HepG2 (cell line): ENCODE data around the gene MAP3K2. TPM values are rescaled to one million over a fixed set of nuclear protein-coding genes. Genes with fewer than 3 reads are reported as not detected.

ENCODE experiments used
- AGO2 ChIP-seq: fragments of 200-400 bp; formaldehyde crosslinking; optimal IDR thresholded peaks from 2 replicates; pipeline ENCODE3; 2017; ENCODE audit warnings: mild to moderate bottlenecking, low read depth, low read length, moderate library complexity
- FOSL2 ChIP-seq: sonication (generic); formaldehyde crosslinking; IDR thresholded peaks from 2 replicates; pipeline ENCODE4 v1.4.0; 2020; ENCODE audit warnings: missing genetic modification reagents
- HNF4G ChIP-seq, 2 experiments: sonication (generic) in 1 of 2; formaldehyde crosslinking in 1 of 2; IDR thresholded peaks; 2 replicates each; pipeline versions ENCODE4 v1.4.0 to v1.6.1; 2011 to 2020; ENCODE audit warnings: borderline replicate concordance in 2 of 2, low read depth in 2 of 2, mild to moderate bottlenecking in 2 of 2, low read length in 1 of 2, missing genetic modification reagents in 1 of 2, moderate library complexity in 1 of 2
- MATR3 ChIP-seq: sonication (generic); formaldehyde crosslinking; IDR thresholded peaks from 2 replicates; pipeline ENCODE4 v1.4.0; 2020; ENCODE audit warnings: missing genetic modification reagents
- MAX ChIP-seq: IDR thresholded peaks from 2 replicates; pipeline ENCODE4 v1.6.1; 2012; ENCODE audit warnings: inconsistent platforms
- MIER2 ChIP-seq: IDR thresholded peaks from 2 replicates; pipeline ENCODE4 v1.6.1; 2016; ENCODE audit warnings: missing biosample characterization, missing genetic modification reagents
- MTA1 ChIP-seq: sonication (generic); formaldehyde crosslinking; IDR thresholded peaks from 2 replicates; pipeline ENCODE4 v1.4.0; 2020; ENCODE audit warnings: missing genetic modification reagents, mild to moderate bottlenecking, borderline replicate concordance
- NFE2L2 ChIP-seq: fragments of 150-350 bp; IDR thresholded peaks from 2 replicates; pipeline ENCODE4 v1.6.1; 2014; ENCODE audit warnings: low read length
- TAF15 ChIP-seq: fragments of 200-400 bp; formaldehyde crosslinking; IDR thresholded peaks from one replicate; pipeline ENCODE4 v1.6.1; 2018; ENCODE audit warnings: mild to moderate bottlenecking, low read depth, low read length; ENCODE audit not compliant: poor library complexity, severe bottlenecking
- ZBTB2 ChIP-seq: sonication (generic); formaldehyde crosslinking; IDR thresholded peaks from 2 replicates; pipeline ENCODE4 v1.8.0; 2022; ENCODE audit warnings: low read depth, missing genetic modification reagents
- ZBTB7B ChIP-seq: sonication (generic); formaldehyde crosslinking; IDR thresholded peaks from 2 replicates; pipeline ENCODE4 v1.4.0; 2020; ENCODE audit warnings: missing genetic modification reagents
- ZFP41 ChIP-seq: sonication (generic); formaldehyde crosslinking; IDR thresholded peaks from 2 replicates; pipeline ENCODE4 v1.4.0; 2020; ENCODE audit warnings: mild to moderate bottlenecking, missing genetic modification reagents, borderline replicate concordance
- ZFY ChIP-seq: sonication (generic); formaldehyde crosslinking; IDR thresholded peaks from 2 replicates; pipeline ENCODE4 v1.4.0; 2020; ENCODE audit warnings: missing genetic modification reagents
- ZHX2 ChIP-seq, 2 experiments: sonication (generic) in 1 of 2; formaldehyde crosslinking in 1 of 2; IDR thresholded peaks; 2 replicates each; pipeline versions ENCODE4 v1.6.1 to v1.9.0; 2014 to 2022; ENCODE audit warnings: antibody characterized with exemption in 1 of 2, borderline replicate concordance in 1 of 2, inconsistent platforms in 1 of 2, low read depth in 1 of 2, missing genetic modification reagents in 1 of 2
- ZNF597 ChIP-seq: sonication (generic); formaldehyde crosslinking; IDR thresholded peaks from 2 replicates; pipeline ENCODE4 v1.5.0; 2020; ENCODE audit warnings: missing genetic modification reagents
- ZSCAN30 ChIP-seq: sonication (generic); formaldehyde crosslinking; IDR thresholded peaks from 2 replicates; pipeline ENCODE4 v1.5.0; 2020; ENCODE audit warnings: mild to moderate bottlenecking, missing genetic modification reagents
- polyA plus RNA-seq, 8 experiments: library from polyadenylated mRNA; depleted of rRNA in 3 of 8; stranded (reverse) in 7 of 8; unstranded in 1 of 8; fragments of >200 nt; fragmentation: Illumina TruSeq in 4 of 8; extraction: Trizol in 4 of 8; gene quantifications; 2 replicates each; pipeline versions ENCODE4 v1.2.1 to v1.2.3, GENCODE V29; 2011 to 2016; ENCODE audit warnings: low read depth in 4 of 8, missing spikeins in 1 of 8, mixed read lengths in 1 of 8; ENCODE audit not compliant: insufficient read depth in 1 of 8
- total RNA-seq, 5 experiments: library from RNA; depleted of rRNA; stranded (reverse); fragments of >200 nt; fragmentation: Illumina TruSeq; extraction: Trizol; gene quantifications; 2 replicates each; pipeline ENCODE4 v1.2.3, GENCODE V29; 2016; ENCODE audit warnings: low read depth in 1 of 5

Gene MAP3K2
- total and polyA plus RNA-seq, 2 of the 13 experiments (the other 11 are each of a cell fraction or from before 2014, with no cell fraction given), result 12.2 to 37.2 TPM

- TF ChIP-seq ZHX2 (IDR thresholded peaks at IDR 0.05; ENCODE audit: low read depth) (0 out of 2 replicates have a peak, but pooled peaks have one; percentile 22), ZHX2 (CRISPR knock-in tag; IDR thresholded peaks at IDR 0.05; ENCODE audit: borderline replicate concordance) (no peak), ZFP41 (0 out of 2 replicates have a peak, but pooled peaks have one; percentile 51), MAX (peak; percentile 31; the same call in 1 of the 2 replicates), MATR3 (no peak), MTA1 (CRISPR knock-in tag) (peak; percentile 20; the same call in 1 of the 2 replicates), ZBTB7B (CRISPR knock-in tag) (peak; percentile 43; the same call in 1 of the 2 replicates), ZNF597 (CRISPR knock-in tag) (no peak), MIER2 (CRISPR knock-in tag) (no peak), HNF4G (IDR thresholded peaks at IDR 0.05; ENCODE audit: borderline replicate concordance, low read depth, low read length) (0 out of 2 replicates have a peak, but pooled peaks have one; percentile 26), HNF4G (CRISPR knock-in tag; IDR thresholded peaks at IDR 0.05; ENCODE audit: borderline replicate concordance, low read depth) (no peak), ZFY (CRISPR knock-in tag) (peak; percentile 84), TAF15 (no peak), ZBTB2 (CRISPR knock-in tag) (no peak), ZSCAN30 (no peak), FOSL2 (CRISPR knock-in tag) (peak; percentile 90), NFE2L2 (peak; percentile 6), AGO2 (peak; percentile 44)
These were observed 13.4 kb upstream of the MAP3K2 start (continued) for GRCh38 chr2:127400897-127401756.
